Fibroblast of pulmonary artery (primary cell): ENCODE data around the gene KHDRBS2.

Experiments used
- DNase-seq: peaks from one replicate; pipeline ENCODE4 v3.0.0-alpha.2; 2010; ENCODE audit warnings: low read depth
- H3K4me3 ChIP-seq: replicated peaks from 2 replicates; pipeline ENCODE4 v1.5.1; 2011; ENCODE audit warnings: low read depth, mild to moderate bottlenecking, control low read depth, low read length, moderate library complexity
- TF ChIP-seq, protein P1 (sequence below): IDR thresholded peaks from 2 replicates; pipeline ENCODE4 v1.5.1; 2011; ENCODE audit warnings: mild to moderate bottlenecking, control low read depth, low read length, inconsistent platforms; ENCODE audit errors: missing control alignments

KHDRBS2 gene

DNA sequence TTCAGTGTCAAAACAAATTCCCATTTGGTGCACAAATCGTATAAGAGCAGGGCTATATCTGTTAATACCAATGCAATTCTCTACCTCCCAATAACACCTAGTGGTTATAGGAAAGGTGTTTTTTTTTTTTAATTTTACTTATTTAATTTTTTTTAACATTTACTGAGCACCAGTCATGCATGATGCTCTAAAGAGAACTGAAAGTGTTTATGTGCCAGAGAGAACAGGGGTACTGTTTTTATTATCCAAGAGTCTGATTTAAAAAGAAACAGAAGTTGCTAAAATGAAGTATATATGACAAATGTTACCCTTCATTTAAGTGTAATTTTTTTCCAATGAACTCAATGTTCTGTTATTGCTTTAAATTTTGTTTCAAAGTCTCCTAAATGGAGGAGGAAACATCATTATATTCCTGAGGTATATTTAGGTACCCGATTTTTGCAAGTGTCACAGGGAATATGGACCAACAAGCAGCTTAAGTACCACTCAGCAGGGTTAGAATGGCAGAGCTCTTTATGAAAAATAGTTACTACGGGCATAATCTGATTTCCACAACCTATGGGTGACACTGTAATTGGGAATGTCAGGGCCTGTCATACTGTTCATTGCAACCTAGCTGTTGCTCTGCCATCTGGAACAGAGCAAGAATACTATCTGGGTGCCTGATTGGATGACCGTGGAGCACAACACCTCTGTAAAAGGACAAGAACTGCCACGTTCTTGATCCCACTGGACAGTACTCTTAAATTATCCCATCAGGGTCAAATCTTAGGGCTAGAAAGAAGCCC is 195.4 kb downstream of the KHDRBS2 start:
- no peak overlapping the region for H3K4me3 ChIP-seq
- TF ChIP-seq, protein P1, sequence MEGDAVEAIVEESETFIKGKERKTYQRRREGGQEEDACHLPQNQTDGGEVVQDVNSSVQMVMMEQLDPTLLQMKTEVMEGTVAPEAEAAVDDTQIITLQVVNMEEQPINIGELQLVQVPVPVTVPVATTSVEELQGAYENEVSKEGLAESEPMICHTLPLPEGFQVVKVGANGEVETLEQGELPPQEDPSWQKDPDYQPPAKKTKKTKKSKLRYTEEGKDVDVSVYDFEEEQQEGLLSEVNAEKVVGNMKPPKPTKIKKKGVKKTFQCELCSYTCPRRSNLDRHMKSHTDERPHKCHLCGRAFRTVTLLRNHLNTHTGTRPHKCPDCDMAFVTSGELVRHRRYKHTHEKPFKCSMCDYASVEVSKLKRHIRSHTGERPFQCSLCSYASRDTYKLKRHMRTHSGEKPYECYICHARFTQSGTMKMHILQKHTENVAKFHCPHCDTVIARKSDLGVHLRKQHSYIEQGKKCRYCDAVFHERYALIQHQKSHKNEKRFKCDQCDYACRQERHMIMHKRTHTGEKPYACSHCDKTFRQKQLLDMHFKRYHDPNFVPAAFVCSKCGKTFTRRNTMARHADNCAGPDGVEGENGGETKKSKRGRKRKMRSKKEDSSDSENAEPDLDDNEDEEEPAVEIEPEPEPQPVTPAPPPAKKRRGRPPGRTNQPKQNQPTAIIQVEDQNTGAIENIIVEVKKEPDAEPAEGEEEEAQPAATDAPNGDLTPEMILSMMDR, result no peak
- no peak for DNase-seq

DNA sequence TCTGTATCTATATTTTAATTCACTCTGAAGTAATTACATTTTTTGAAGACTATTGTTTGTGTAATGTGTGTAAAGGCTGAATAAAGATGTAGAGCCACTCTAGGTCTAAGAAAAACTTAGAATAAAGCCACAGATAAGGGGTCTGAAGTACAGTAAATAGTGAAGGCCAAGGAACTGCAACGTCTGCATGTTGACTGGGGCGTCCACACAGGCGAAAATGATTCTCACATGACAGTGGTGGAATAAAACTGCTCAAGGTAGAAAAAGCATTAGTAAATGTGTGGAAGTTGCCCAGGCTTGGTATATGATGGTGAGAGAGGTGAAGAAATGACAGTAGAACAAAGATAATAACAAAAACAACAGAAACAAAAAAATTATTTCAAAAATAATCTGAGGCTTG is 196.2 kb downstream of the KHDRBS2 start:
- TF ChIP-seq, protein P1, result no peak
- no peak overlapping the region for H3K4me3 ChIP-seq
- no peak for DNase-seq

DNA sequence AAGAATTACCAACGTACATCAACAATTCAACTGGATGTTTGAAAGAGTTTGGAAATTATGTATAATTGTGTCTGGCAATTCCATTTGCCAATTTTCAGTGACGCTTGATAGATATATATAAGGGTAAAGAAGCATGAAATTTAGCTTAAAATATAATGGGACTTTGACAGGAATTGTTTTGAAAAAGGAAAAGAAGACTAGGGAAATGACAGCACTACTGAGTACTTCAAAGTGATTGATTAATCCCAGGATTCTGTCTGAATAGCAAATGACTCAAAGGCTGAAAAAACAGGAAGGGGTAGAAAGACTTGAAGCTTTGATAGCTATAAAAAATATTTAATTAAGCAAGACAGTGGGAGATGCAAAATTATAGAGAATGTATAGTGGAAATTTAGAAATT is 200.0 kb downstream of the KHDRBS2 start:
- H3K4me3 ChIP-seq, result no peak overlapping the region
- TF ChIP-seq, protein P1, result no peak
- DNase-seq, result no peak

DNA sequence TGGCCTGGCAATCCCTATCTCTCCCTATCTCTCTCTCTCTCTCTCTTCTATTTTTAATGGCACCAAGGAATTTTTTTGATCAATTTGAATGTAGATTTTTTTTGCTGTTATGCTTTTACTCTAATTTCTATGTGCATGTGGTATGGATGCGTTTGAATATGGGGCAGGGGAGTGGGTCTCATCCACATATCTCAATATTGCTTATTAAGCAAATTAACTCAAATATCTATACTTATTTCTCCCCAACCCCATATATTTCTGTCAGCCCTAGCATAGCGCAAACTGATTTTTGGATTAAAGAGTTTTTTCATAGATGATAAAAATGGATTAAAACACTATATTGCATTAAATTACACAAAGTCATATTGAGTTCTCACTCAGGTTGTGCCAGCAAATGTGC is 210.2 kb downstream of the KHDRBS2 start:
- H3K4me3 ChIP-seq, result no peak overlapping the region
- TF ChIP-seq, protein P1, result no peak
- DNase-seq, result no peak

DNA sequence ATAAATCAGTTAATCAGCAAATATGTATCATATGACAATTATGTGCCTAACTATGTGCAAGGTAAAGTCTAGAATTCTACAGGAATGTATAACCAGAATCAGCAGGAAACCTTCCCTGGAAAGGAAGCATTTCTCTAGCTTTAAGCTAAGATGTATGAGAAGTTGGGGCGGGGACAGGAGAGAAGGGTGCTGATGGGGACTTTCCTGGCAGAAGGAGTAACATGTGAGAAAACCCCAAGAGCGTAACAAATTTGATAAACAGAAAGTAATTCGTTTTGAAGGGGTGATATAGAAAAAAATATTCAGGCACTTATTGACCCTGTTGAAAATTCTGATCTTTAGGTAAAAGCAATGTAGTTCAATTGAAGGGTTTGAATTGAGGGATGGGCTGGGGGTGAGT is 226.1 kb downstream of the KHDRBS2 start:
- no peak overlapping the region for H3K4me3 ChIP-seq
- TF ChIP-seq, protein P1, result no peak

DNA sequence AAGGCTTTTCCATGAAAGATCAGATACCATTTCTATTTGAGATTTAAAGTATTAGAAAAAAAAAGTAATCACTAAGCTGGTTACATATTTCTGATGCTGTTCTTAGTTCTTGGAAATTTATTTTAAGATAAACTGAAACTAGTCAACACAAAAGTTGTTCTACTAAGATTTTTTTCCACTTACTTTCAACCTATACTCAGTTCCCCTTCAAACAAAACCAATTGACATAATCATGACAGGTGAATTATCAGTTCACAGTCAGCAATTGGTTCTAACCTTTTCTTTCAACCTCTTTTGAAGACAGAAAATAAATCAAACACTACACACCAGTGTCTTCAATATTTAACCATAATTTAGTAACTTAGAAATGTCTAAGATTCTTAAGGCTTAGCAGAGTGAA is 228.7 kb downstream of the KHDRBS2 start:
- TF ChIP-seq, protein P1, result no peak
- no peak overlapping the region for H3K4me3 ChIP-seq
- DNase-seq, result no peak

More for the DNA sequence above, 226.1 kb downstream of the KHDRBS2 start:
- no peak for DNase-seq

DNA sequence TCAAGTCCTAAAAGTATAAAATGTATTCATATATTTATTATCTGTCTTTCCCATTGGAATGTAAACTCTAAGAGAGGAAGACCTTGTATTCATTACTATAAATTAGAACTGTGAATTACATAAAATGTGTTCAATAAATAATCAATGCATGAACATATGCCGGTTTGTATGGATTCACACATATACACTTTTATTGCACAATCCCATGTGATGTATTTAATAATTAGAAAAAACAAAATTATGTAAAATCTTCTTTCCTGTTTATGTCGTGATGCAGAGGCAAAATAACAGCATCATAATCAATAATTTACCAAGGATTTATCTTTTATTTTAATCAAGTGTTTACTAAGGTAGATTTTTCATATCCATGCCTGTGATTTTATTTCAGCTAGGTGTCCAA is 240.5 kb downstream of the KHDRBS2 start:
- TF ChIP-seq, protein P1, result no peak
- no peak for DNase-seq
- H3K4me3 ChIP-seq, result no peak overlapping the region
